GM18873 (cell line): ENCODE data around the gene AJUBA.
"Not testable (repeated sequence)": the region's sequence is repeated elsewhere in the genome, so short reads cannot be mapped to it uniquely, and the experiment has no call there.

Experiments
- ATAC-seq: cut with Tn5 transposase; IDR thresholded peaks from one replicate; pipeline ENCODE4 v1.9.1; 2021; ENCODE audit warnings: mild to moderate bottlenecking, moderate library complexity, moderate number of reproducible peaks; ENCODE audit not compliant: unreplicated experiment, low FRiP score

The AJUBA gene

GRCh38 chr14:22981876-22982476, 375 bp downstream of the AJUBA start:
- no peak for ATAC-seq

DNA sequence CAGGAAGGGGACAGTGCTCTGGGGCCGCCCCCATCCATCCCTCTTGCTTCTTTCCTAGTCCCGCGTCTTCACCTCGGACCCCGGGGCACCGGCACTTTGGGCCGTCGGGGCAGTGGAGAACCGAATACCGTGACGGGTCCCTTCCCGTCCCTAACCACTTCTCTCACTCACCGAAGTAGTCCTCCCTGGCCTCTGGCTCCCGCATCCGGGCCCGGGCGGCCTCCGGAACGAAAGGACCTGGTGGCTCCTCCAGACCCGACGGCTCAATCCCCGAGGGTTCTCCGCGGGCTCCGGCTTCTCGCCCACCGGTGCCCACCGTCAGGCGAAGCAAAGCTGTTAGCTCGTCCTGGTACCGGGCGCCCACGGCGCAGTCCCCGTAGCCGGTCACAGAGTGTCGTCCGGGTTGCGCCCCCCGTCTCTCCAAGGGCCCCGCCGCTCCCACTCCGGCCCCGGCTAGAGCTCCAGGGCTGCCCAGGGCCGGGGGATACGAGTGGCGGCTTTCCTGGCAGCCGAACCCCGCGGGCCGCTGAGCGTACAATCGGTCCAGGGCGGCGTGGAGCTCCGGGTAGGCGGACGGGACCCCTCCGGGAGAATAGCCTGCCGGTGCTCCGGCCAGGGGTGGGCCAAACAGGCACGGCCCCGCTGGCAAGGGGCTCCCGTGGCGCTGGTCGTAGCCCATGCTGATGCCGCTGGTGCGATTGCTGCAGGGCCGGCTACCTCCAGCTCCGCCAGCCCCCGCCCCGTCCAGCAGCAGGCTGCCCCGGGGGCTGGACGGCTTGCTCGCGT, 1.1 kb downstream of the AJUBA start:
- ATAC-seq: no peak

- ATAC-seq: no peak
Observed at GRCh38 chr14:22980672-22981089, 1.7 kb downstream of the AJUBA start.

GRCh38 chr14:22979748-22980392, 2.5 kb downstream of the AJUBA start:
- ATAC-seq: no peak

DNA sequence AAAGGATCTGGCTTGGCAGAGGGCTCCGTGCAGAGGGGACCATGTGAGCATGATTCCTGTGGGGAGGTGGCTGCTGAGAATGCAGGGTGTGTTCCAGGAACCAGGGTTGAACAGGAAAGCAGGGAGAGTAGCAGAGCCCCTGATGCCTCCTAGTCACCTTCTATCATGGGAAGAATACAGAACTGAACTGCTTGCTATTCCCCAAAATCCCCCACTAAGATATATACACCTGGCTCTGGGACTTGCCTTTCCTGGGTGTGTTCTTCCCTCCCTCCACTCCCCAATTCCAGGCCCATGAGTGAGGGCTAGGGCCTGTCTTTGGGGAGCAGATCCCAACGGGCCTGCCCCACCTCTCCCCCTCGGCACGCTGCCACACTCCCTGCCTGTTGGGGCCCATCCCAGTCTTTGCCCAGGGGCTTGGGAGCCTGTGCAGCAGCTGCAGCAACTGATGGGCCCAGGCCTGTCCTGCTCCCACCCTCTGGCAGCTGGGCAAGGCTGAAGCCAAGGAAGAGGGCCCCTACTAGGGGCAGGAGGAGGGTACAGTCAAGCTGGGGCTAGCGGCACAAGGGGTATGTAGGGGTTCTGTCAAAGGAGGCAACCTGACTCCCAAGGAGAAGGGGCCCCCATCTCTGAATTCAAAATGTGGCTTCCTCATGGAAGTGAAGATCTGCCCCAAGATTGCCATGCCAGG, 3.2 kb downstream of the AJUBA start:
- ATAC-seq: no peak

DNA sequence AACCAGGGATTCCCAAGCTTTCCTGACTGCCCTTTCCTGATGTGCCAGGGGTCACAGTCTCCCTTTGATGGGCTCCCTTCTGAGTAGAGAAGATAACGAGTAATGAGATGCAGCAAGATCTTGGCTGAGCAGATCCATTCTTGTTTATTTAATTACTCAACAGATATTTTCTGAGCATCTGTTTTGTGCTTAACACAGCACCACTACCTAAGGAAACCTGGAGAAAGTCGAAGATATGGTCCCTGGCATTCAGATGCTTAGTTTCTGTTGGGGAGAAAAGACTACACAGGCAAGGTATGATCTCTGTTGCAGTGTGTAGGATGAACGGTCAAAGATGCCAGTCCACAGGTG, 3.9 kb downstream of the AJUBA start:
- no peak for ATAC-seq

- ATAC-seq: no peak
Observed at GRCh38 chr14:22977684-22978486, 4.5 kb downstream of the AJUBA start.

GRCh38 chr14:22977434-22977683, 5.0 kb downstream of the AJUBA start:
- no peak for ATAC-seq

GRCh38 chr14:22976620-22977433, 5.5 kb downstream of the AJUBA start:
- ATAC-seq: no peak

GRCh38 chr14:22974530-22975313, 7.6 kb downstream of the AJUBA start:
- no peak for ATAC-seq

- ATAC-seq: no peak
Observed at GRCh38 chr14:22973217-22974032, 8.9 kb downstream of the AJUBA start.

DNA sequence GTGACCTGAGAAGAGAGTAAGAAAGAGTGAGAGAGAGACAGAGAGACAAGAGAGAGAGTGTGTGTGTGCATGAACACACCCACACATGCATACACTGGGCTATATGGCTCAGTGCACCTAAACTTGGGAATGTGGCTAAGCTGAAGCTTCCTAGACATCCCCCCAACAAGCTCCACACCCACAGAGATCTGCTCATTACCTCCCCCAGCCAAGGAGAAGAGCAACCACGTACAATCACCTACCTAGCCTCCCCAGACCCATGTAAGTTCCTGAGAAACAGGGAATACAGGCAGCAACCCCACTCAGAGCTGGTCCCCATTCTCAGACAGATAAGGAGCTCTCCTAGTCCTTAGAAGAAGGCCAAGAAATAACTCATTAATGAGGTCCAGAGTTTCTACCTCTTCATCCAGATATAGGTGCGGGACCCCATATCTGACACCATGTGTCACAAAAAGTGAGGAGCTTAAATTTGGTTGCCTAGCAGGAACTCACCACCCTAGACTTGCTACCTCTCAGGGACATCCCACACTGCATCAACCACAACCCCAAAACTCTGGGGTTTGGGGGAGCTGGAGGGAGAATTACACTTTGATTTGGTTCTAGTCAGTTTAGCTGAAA, 9.9 kb downstream of the AJUBA start:
- ATAC-seq: no peak

- no peak for ATAC-seq
Observed at GRCh38 chr14:22971152-22971551, 11.2 kb downstream of the AJUBA start.

DNA sequence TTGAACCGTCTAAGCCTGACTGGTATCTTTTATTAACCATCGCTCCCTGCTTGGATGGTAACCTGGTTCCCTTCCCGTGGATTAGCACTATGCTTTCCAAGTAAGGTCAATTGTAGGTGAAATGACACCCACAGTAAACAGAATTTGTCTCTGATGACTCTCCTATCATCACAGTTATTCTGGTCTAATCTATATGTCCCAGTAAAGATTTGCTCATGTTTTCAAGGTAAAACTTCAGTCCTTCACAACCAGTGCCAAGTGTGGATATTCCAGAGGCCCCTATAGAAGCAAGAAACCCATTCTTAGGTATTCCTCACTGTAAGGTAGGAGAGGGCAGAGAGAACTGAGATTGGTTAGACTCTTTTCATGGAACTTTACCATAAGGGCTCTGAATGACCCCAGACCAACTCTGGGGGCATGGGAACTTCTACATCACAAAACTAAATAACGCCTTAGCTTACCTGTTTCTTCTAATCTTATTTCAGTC, 15.5 kb downstream of the AJUBA start:
- ATAC-seq: no peak

- ATAC-seq: not testable (repeated sequence)
Observed at GRCh38 chr14:22965916-22966782, 16.2 kb downstream of the AJUBA start.

DNA sequence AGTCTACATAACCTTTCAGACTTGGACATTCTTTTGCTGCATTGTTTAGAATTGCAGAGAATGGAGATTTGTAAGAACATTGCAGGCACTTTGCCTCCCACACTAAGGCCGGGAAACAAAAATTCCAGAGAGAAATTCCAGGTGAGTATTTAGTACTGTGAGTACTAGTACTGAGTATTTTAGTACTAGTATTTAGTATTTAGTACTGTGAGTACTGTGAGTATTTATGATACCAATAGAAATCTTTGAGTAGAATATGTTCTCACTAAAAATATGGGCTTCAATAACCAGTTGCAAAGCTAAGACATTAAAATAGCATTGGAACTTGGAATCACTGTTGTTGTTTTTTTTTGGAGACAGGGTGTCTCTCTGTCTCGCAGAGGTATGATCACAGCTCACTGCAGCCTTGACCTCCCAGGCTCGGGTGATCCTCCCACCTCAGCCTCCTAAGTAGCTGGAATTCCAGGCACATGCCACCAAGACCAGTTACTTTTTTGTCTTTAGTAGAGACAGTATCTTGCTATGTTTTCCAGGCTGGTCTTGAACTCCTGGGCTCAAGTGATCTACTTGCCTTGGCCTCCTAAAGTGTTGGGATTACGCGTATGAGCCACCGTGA, 20.2 kb downstream of the AJUBA start:
- no peak for ATAC-seq
